ENCODE data around the gene THSD7A. TPM values are rescaled to one million over a fixed set of nuclear protein-coding genes. Genes with fewer than 3 reads are reported as not detected.

The THSD7A gene
- total RNA-seq, 1 donor from 2014 or later = 38.8 TPM

DNA sequence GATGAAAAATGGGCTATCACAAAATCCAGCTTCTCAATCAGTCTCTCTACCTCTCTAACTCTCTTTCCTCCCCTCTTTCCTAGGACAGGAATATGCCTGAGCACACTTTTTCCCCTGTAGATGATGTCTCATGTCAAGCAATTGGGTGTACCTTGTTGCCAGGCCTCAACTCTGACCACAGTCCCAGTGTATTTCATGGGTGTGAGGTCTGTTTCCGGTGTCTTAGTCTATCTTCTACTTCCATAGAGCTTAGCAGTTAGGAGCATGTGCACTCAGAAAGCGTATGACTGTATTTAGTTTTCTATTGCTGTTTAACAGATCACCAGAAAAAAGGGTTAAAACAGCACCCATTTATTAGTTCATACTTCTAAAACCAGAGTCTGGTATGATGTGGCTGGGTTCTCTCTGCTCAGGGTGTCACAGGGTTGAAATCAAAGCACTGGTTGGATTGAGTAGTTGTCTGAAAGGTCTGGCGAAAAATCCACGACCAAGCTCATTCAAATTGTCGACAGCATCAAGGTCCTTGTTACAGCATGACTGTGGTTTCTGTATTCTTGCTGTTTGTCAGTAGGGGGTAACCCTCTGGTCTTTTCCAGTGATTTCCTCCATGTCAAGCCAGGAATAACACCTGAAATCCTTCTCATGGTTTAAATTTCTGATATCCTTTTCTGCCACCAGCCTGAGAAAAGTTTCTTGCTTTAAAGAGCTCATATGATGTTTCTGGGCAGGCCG lies 130.0 kb downstream of the THSD7A start:
- DNase-seq = no peak

DNA sequence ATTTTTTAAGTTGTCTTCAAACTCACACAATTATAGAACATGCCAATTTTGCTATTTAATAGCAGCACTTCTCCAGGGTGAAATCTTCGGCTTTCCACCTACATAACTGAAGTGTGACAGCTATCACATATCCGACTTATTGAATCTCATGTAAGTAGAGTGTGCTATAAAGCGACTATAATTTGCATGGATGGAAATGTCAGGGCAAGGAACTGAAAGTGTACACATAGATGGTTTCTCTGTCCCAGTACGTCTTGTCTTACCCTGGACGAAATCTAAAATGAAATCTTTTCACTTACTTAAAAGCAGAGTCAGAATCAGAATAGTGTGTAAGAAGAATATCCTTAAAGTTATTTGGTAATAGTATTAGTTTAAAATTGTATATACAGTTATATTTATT lies 132.3 kb downstream of the THSD7A start:
- DNase-seq = no peak

DNA sequence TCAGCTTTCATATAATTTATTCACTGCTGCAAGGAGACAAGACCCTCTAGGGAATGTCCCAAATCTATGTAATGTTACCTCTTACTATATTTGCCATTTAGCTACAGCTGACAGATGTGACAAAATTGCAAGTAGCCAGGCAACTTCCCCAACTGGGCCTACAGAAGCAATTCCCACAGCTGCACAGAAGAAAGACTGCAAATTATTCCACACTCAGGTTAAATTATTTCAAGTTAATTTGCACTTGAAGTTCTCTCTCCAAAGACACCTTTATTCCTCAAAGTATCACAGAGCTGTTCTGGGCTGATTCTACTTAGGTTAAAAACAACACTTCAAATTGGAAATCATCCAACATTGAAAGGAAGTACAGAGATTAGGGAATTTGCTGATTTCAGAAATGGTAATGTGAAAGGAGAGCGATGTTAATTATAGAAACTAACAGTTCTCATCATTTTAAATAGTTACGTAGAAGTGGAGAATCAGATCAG lies 133.6 kb downstream of the THSD7A start:
- DNase-seq = peak; percentile 57

DNA sequence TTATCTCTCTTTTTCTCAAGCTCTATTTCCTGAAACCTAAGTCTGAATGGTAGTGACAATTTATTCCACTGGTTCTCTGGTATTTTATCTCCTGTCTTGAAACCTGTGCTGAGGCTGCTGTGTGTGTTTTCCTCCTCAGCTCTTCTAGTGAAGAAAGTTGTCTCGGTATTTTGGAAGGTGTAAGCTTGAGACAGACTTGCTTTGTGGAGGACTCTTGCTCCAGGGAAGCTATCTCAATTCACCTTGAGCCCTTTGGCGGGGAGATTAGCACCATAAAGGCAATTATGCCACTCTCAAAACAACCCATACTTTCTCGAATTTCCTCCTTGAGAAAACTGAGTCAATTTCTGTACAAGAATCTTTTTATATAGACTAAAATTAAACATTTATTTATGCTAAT lies 141.6 kb downstream of the THSD7A start:
- no peak for DNase-seq

DNA sequence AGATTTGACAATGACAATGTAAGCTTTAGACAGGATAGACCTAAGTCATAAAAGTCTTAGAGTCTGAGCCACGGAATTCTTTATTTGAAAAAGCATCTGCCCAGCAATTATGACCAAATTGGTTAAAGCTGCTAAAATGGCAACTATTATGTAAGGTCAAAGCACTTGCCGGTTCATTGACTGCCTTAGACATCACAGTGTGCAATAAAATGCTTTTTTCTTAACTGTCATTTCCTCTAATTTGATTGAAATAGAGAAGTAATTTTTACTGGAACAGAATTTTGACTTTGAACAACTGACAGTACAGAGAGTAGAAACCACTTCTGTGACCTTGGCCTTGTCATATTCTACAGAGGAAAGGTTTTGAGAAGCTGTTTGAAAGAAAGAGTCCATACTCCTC lies 142.9 kb downstream of the THSD7A start:
- no peak for DNase-seq

DNA sequence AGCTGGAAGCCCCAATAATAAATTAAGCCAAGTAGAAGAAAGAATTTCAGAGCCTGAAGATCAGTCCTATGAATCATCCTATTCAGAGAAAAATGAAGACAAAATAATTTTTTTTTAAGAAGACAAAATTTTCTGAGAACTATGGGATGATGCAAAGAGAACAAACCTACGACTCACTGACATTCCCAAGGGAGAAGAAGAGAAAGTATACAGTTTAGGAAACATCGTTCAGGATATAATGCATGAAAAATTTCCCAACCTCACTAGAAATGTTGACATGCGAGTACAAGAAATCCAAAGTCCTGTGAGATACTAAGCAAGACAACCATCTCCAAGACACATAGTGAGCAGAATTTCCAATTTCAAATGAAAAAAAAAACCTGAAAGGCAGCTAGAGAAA lies 150.5 kb downstream of the THSD7A start:
- DNase-seq = no peak

DNA sequence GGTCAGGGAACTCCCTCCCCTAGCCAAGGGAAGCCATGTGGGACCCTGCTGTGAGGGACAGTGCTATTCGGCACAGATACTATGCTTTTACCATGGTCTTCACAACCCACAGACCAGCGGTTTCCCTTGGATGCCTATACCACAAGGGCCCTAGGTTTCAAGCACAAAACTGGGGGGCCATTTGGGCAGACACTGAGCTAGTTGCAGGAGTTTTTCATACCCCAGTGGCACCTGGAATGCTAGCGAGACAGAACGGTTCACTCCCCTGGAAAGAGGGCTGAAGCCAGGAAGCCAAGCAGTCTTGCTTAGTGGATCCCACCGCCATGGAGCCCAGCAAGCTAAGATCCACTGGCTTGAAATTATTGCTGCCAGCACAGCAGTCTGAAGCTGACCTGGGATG lies 156.8 kb downstream of the THSD7A start:
- no peak for DNase-seq

DNA sequence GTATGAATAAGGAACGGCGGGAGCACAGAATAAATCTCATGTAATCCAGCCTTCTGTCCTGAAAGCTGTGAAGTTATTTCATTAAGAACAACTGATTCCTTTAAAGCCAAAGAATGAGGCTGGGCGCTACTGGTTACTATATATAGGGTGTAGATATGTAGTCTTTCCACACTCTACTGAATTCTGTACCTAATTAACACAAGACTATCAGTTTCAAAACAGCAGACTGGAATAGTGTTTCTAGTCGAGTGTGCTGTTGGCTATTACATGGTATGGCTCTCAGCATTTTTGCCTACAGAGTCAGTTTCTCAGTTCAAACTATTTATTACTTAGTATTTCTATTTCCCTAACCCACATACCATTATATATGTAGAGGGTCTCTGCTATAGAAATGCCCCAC lies 163.3 kb downstream of the THSD7A start:
- DNase-seq = no peak

DNA sequence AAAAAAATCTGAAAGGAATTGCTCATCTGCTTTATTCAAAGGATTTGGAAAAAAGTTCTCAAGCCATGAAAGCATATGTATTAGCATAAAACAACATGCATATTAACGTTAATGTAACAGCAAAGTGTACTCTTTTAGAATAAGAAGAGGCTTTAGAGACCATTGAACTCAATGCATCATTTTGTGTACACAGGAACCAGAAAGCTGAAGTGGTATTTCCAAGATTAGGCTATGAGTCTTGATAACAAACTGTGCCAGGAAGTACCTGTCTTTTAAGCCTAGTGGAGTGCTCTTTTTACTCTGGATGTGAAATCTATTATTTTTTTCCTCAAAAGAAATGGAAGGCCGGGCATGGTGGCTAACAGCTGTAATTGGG lies 164.2 kb downstream of the THSD7A start:
- DNase-seq = no peak

DNA sequence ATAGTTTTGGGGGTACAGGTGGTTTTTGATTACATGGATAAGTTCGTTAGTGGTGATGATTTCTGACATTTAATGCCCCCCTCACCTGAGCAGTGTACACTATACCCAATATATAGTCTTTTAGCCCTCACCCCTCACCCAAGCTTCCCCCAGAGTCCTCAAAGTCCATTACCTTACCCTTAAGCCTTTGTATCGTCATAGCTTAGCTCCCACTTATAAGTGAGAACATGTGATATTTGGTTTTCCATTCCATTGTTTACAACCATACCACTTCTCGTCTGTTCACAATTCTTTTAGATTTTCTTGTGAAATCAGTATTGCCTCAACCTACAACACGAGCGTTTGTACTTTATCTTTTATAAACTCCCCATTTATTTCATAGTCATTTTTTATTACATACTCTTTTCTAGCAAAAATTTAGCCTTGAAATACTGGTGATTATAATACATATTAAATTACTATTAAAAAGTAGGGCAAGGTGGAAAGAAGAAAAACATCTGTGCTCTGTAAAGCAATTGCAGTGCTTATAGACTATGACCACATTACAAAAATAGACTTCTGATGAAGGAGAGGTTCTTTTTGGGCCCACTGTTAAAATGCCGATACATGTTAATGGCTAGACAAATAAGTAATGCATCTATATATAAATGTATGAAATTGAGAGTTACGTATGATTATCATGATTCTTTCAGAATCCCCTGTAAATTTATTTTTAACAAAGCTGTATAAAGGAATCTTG lies 164.8 kb downstream of the THSD7A start:
- DNase-seq = no peak

DNA sequence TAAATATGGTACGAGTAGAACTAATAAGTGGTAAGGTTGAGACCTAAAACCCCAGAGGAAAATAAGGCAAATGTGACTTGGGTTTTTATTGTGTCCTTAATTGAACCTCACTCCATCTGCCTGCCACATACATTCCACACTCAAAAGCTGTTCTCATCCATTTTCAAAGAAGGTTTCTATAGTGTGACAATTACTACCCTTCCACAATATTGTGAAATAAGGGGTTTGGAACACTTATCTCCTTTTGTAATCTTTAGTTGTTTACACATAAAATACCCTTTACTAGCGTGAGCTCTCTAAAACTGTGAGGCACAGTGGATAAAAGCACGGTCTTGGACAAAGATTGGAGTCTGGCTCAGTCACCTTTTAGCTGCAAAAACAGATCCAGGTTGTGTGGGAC lies 166.6 kb downstream of the THSD7A start:
- DNase-seq = no peak

DNA sequence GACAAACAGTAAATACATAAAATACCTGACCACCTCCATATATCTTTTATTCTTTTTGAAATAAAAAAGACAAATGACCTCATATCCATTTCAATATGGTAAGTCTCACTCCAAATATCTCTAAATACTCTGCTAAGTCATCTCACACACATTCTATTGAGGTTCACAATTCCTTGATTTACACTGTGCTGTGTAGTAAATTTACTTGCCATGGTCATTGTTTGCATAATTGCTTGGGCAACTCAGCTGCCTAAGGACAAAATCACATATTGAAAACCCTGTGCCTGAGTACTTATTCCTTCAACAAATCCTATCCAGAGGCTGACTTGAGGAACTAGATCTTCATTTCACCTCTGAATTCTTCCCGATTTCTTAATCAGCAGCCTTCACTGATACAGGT lies 176.4 kb downstream of the THSD7A start:
- DNase-seq = no peak

DNA sequence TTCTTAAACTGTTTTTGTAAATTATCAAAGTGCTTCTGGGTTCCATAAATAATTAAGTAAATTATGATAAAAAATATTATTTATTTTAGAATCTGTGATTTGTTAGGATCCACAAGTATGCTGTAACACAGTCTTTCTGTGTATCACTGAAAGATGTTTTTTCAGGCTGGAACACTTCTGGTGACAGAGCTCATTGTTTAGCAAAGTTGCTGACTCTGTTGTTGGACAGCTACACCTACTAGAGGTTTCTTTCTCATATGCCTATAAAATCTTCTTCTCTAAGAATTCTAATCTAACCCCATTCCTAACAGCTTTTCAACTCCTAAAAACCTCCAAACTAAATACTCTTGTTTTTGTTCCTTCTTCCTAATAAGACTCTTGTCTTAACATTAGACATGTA lies 176.8 kb downstream of the THSD7A start:
- peak; percentile 34 for DNase-seq

DNA sequence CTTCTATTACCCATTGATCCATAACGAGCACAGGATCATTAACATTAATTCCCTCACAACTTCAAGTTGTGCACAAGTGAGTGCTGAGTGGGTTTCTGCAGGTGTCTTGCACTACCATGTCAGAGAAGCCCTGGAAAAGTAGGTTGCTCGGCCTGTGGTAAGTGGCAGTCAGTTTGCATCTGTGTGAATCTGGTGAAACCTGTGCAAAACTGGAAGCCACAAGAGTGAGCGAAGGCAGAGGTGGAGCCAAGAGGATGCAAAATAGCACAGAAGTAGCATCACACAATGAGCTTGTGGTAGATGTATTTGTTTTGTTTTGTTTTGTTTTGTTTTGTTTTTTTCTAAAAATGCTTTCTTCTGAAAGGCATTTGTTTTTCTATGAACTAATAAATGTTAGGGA lies 181.5 kb downstream of the THSD7A start:
- no peak for DNase-seq

DNA sequence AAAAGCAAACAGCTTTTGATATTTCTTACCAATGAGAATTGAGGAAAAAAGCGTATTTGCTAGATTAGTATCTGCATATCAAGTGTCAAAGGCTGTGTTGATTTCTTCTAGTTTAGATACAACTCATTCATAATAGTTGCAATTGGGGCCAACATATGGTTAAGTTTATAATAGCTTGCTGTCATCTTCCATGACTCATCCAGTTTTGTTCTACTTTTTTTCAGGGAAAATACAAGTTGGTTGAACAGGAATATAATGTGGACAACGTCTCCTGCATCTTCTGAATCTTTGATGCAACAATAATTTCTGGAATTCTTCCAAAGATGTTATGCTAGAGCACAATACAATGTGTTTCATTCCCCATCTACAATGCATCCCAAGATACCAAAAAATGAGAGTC lies 182.0 kb downstream of the THSD7A start:
- peak; percentile 60 for DNase-seq

DNA sequence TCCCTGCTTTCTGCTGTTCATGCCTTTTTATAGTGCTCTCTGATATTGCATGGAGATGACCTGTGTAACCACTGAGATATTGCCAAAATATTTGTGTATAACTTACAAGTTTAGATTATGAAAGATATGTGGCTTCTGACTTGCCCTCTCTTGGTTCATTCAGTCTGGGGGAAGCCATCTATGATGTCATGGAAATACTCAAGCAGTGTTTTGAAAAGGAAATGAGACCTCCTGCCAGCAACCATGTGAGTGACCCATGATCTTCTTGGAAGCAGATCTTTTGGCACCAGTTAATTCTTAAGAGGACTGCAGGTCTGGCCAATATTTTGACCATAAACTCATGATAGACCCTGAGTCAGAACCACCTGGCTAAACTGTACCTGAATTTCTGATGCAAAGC lies 183.0 kb downstream of the THSD7A start:
- peak; percentile 97 for DNase-seq

DNA sequence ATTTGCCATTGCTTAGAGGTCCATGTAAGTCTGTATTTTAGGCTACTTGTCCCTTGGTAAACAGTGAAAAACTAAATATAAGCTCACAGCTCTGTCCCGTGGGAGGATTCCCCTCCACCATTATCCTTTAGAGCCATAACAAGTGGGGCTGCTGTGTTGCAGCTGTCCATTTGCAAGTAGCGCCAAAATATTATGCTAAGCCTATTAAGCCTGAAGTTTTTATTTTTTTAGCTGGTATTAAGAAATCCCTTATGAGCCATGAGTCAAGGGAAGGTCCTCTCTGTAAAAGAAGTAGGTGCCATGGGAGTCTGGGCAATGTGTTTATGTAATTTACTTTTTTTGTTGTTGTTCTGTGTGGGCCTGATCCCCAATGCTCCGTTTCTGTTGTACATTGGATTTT lies 183.9 kb downstream of the THSD7A start:
- DNase-seq = no peak

DNA sequence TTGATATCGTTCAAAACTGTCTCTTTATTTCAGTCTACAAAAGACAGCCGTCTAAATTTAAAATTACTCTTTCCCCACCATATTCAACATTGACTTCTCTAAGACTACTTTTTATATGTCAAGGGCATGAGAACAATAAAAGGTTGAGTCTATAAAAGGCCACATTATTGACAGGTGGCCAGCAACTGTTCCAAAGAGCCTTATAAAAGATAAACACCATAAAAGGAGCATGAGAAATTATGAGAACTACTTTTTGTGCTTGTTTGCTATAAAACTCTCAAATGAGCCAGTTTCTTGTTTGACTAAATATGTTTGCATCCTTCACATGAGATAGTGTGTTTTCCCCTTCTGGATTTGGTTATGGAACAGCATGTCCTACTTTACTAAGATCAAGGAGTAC lies 189.2 kb downstream of the THSD7A start:
- DNase-seq = no peak

DNA sequence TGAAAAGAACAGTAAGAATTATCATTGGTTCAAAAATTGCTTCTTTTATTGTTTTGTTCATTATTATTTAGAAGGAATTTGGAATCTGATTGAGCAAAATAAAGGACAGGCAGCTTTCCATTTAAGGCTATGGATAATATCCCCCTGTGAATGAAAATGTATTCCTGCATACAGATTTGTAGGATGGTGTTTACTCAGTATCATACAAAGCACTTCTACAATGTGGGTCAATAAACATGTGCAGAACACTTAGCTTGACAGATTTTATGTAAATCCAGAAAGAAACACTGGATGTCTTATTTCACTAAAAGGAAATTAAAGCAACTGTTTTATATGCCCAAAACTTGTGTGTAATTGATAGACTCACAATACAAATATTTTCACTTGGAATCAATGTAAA lies 189.7 kb downstream of the THSD7A start:
- DNase-seq = no peak

DNA sequence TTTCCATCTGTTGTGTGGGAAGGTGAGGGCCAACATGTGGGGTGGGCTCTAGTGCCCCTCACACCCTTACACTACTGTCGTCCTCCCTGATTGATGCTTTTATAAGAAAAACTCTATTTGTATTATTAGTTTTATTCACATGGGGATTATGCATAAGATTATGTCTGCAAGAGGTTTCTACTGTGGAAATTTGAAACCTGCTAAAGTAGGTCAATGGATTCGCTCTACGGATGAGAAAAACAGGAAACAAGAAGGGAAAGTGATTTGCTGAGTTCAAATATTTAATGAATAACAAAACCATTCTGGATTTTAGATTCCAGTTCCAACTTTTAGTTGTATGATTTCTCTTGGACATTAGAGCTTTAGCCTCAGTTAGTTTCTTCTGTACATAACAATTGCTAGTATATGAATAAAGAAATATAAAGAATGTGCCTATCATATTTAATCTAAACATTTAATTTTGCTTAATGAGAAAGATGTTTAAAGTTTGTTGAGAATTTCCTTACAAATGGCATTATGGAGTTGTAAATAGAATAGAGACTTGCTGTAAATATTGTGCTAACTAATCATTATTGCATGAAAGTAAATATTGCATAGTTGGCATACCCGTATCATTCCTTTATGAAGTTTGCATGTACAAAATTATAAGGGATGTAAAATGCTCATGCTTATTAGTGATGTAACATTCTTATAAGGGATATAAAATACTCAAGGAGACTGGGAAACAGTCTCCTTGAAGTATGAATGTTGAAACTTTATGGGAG lies 193.8 kb downstream of the THSD7A start:
- no peak for DNase-seq

DNA sequence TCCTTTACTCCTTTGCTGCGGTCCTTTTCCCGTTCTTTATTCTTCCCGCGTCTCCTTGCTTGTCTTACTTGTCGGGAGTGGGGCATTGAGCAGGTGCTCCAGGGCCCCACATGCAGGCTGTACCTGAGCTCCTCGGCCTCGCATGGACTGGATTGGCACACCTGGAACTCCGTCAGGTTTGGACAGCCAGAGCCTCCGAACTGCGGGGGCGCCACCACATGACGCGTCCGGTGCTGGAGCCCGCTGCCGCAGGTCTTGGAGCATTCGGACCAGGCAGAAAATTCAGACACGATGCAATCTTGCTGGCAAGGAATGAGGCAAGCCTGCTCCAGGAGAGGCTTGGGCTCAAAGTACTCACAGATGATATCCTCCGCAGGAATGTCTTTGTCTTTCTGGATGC lies 195.7 kb downstream of the THSD7A start:
- DNase-seq = no peak

DNA sequence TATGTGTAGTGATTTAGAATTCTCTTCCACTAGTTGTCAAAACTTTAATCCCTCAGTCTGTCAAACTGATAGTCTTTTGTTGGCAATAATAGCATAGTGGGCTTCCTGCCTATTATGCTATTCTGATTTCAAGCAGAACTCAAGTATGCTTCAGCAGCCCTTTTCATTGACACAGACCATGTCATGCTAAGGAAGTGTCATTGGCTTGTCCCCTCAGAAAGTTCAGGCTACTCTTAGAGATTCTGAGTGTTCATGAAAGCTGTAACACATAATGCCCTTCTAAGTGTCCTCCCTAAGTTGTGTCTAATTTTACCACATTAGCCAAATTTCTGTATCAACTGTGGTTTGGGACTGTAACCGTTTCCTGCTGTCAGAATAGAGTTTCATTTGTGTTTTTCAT lies 198.7 kb downstream of the THSD7A start:
- DNase-seq = no peak

DNA sequence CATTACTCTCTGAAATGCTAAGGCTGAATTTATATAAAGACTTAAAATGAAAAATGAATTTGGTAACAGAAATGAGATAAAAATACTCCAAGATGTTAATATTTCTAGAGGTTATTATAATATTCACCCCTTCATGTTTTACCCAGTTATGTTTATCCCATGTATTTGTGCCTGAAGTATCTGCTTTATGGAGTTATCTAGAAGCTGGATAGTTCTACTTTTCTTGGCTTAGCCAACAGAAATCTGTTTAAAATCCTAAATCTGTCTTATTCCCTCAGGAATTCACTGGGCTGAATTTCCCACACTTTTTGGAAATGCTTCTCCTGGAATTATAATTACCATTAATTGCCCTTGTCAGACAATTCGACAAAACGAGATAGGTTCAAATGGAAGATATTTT lies 201.6 kb downstream of the THSD7A start:
- DNase-seq = no peak

DNA sequence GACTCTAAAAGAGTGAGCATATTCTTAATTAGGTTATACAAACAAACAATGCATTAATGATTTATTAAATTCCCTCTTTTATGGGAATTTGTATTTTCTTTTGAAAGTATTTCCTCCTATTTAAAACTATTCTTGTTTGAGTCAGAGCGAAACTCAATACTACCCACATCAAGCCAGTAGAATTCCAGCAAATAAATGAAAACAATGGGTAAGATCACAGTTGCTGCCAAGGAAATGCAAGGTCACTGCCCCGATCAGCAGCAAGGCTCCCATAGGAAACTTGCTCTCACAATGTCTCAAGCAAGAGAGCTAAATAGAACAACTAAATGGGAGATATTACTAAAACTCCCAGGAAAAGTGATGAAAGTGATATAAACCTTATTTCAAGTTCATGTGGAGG lies 206.3 kb downstream of the THSD7A start:
- DNase-seq = peak; percentile 97
